GM12878 (cell line): ENCODE data around the gene CFAP45.

ENCODE experiments used
- ETV6 ChIP-seq, 2 experiments: fragments of 450-650 bp in 1 of 2; IDR thresholded peaks in 1 of 2; conservative IDR thresholded peaks in 1 of 2; 2 replicates each; pipeline ENCODE4 v1.6.1; 2014; ENCODE audit warnings: antibody characterized with exemption in 1 of 2, borderline replicate concordance in 1 of 2, low read depth in 1 of 2, mild to moderate bottlenecking in 1 of 2, moderate library complexity in 1 of 2
- EZH2 ChIP-seq: IDR thresholded peaks from 2 replicates; pipeline ENCODE4 v1.6.1; 2012; ENCODE audit warnings: low read depth, mild to moderate bottlenecking, control low read depth, inconsistent platforms, low read length, borderline replicate concordance; ENCODE audit not compliant: control insufficient read depth
- GABPA ChIP-seq: IDR thresholded peaks from 2 replicates; pipeline ENCODE4 v1.6.1; 2014; ENCODE audit warnings: antibody characterized with exemption, low read depth, mild to moderate bottlenecking, inconsistent platforms
- PML ChIP-seq: IDR thresholded peaks from 2 replicates; pipeline ENCODE4 v1.6.1; 2012; ENCODE audit warnings: low read length, inconsistent platforms
- POLR2A ChIP-seq: IDR thresholded peaks from 2 replicates; pipeline ENCODE4 v1.6.1; 2011; ENCODE audit warnings: low read depth, mild to moderate bottlenecking, low read length
- POLR2AphosphoS5 ChIP-seq: IDR thresholded peaks from 2 replicates; pipeline ENCODE4 v1.6.1; 2011; ENCODE audit warnings: mild to moderate bottlenecking, low read length, inconsistent platforms
- SP1 ChIP-seq: IDR thresholded peaks from one replicate; pipeline ENCODE4 v1.6.1; 2011; ENCODE audit warnings: low read depth, low read length
- TARDBP ChIP-seq: IDR thresholded peaks from 2 replicates; pipeline ENCODE4 v1.6.1; 2016; ENCODE audit warnings: borderline replicate concordance
- TF ChIP-seq, protein P1 (sequence below), 3 experiments: IDR thresholded peaks in 2 of 3; conservative IDR thresholded peaks in 1 of 3; 2 replicates each; pipeline ENCODE4 v1.5.1; 2011; ENCODE audit warnings: low read depth in 3 of 3, low read length in 3 of 3, mild to moderate bottlenecking in 3 of 3, control low read depth in 2 of 3, moderate library complexity in 2 of 3, inconsistent platforms in 1 of 3, mixed read lengths in 1 of 3; ENCODE audit not compliant: control insufficient read depth in 2 of 3, insufficient read depth in 1 of 3; ENCODE audit errors: extremely low read depth in 1 of 3

DNA sequence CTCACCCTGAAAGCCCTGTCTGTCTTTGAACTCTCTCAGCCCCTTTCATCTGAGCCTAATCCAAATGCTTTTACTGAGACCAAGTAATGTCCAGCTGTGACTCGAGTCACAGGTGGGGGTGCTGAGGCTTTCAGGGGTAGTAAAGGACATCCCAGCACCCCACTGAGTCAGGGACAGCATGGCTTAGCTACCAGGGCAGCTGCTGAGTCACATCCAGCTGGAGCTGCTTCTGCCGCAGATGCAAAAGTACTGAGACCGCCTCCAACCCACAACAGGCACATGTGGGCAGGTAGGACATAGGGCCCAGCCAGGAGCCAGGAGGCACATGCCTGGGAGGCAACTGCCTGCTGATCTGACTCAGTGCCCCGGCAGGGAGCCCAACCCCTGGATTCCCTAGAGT, 30.8 kb downstream of the CFAP45 start:
- TF ChIP-seq, protein P1, sequence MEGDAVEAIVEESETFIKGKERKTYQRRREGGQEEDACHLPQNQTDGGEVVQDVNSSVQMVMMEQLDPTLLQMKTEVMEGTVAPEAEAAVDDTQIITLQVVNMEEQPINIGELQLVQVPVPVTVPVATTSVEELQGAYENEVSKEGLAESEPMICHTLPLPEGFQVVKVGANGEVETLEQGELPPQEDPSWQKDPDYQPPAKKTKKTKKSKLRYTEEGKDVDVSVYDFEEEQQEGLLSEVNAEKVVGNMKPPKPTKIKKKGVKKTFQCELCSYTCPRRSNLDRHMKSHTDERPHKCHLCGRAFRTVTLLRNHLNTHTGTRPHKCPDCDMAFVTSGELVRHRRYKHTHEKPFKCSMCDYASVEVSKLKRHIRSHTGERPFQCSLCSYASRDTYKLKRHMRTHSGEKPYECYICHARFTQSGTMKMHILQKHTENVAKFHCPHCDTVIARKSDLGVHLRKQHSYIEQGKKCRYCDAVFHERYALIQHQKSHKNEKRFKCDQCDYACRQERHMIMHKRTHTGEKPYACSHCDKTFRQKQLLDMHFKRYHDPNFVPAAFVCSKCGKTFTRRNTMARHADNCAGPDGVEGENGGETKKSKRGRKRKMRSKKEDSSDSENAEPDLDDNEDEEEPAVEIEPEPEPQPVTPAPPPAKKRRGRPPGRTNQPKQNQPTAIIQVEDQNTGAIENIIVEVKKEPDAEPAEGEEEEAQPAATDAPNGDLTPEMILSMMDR (IDR thresholded peaks at IDR 0.05 in 2 of 3, conservative IDR thresholded peaks at IDR 0.05 in 1 of 3; ENCODE audit: control insufficient read depth in 2 of 3, extremely low read depth in 1 of 3, insufficient read depth in 1 of 3, low read depth in 3 of 3, low read length in 3 of 3) = no peak
- TF ChIP-seq GABPA (no peak), EZH2 (no peak), POLR2A (no peak), PML (no peak), POLR2AphosphoS5 (no peak), ETV6 (conservative IDR thresholded peaks at IDR 0.05 in 1 of 2, IDR thresholded peaks at IDR 0.05 in 1 of 2; ENCODE audit: borderline replicate concordance in 1 of 2, low read depth in 1 of 2) (no peak), TARDBP (no peak), SP1 (no peak)
